GM20000 (cell line): ENCODE data around the gene TTC7B.

ENCODE experiments used
- DNase-seq: peaks from one replicate; pipeline ENCODE4 v3.0.0; 2012; ENCODE audit warnings: low spot score
- CTCF ChIP-seq: IDR thresholded peaks from 2 replicates; pipeline ENCODE4 v1.5.1; 2012; ENCODE audit warnings: mild to moderate bottlenecking, control low read depth; ENCODE audit errors: extremely low read depth, missing control alignments

The TTC7B gene

GRCh38 chr14:90671382-90672234 is 144.6 kb downstream of the TTC7B start:
- no peak for DNase-seq
- no peak for TF ChIP-seq CTCF

- DNase-seq, result no peak
- TF ChIP-seq CTCF, result no peak
Observed at GRCh38 chr14:90669731-90670130, 146.5 kb downstream of the TTC7B start.

- TF ChIP-seq CTCF, result no peak
- no peak for DNase-seq
Observed at GRCh38 chr14:90666571-90666970, 149.7 kb downstream of the TTC7B start.

- no peak for TF ChIP-seq CTCF
- DNase-seq, result no peak
Observed at GRCh38 chr14:90665321-90666000, 150.8 kb downstream of the TTC7B start.

GRCh38 chr14:90664911-90665310 is 151.3 kb downstream of the TTC7B start:
- no peak for DNase-seq
- TF ChIP-seq CTCF, result no peak

GRCh38 chr14:90663680-90664079 is 152.6 kb downstream of the TTC7B start:
- DNase-seq, result no peak
- TF ChIP-seq CTCF, result no peak

- no peak for TF ChIP-seq CTCF
- DNase-seq, result no peak
Observed at GRCh38 chr14:90663140-90663539, 153.1 kb downstream of the TTC7B start.
